Measurements from ENCODE around the gene EIF4ENIF1. TPM values are rescaled to one million over a fixed set of nuclear protein-coding genes. Genes with fewer than 3 reads are reported as not detected.

Gene EIF4ENIF1
- total RNA-seq, 6 experiments from 2014 or later: 23.7 to 27.3 (median 25.5) TPM

- no peaks in the 10 kb centered on the region for H3K27me3 Mint-ChIP-seq (ENCODE audit: insufficient read depth)
- H3K4me1 Mint-ChIP-seq (ENCODE audit: low read depth): no peaks in the 10 kb centered on the region
- no peak for TF ChIP-seq CTCF (IDR thresholded peaks at IDR 0.05)
- peaks cover 30% of the 10 kb centered on the region for H3K36me3 Mint-ChIP-seq (ENCODE audit: low read depth)
- no peak for DNase-seq
- no peak overlapping the region for H3K27ac Mint-ChIP-seq
- no peaks in the 10 kb centered on the region for H3K9me3 Mint-ChIP-seq
- no peak overlapping the region for H3K4me3 Mint-ChIP-seq
Observed at GRCh38 chr22:31481129-31481528, 8.5 kb downstream of the EIF4ENIF1 start.

- H3K9me3 Mint-ChIP-seq: no peaks in the 10 kb centered on the region
- peaks cover 26% of the 10 kb centered on the region for H3K36me3 Mint-ChIP-seq (ENCODE audit: low read depth)
- peaks cover 19% of the 10 kb centered on the region for H3K4me1 Mint-ChIP-seq (ENCODE audit: low read depth)
- TF ChIP-seq CTCF (IDR thresholded peaks at IDR 0.05): no peak
- H3K27me3 Mint-ChIP-seq (ENCODE audit: insufficient read depth): no peaks in the 10 kb centered on the region
- no peak overlapping the region for H3K4me3 Mint-ChIP-seq
- H3K27ac Mint-ChIP-seq: no peak overlapping the region
- no peak for DNase-seq
Observed at GRCh38 chr22:31477329-31477728, 12.3 kb downstream of the EIF4ENIF1 start.

DNA sequence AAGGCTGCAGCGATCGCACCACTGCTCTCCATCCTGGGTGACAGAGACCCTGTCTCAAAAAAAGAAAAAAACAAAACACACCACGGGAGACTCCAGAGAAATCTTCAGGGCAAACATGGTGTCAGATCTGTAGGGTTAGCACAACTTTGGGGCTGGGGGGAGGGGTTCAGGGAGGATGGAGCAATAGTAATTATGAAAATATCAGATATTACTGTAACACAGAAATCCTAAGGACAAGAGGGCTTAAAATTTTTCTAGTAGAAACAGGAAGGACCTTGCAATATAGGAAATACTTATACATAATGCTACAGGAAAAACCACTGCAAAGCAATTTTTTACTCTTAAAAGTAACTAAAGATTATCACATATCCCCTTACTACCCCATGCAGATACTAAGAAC is 13.8 kb downstream of the EIF4ENIF1 start:
- Mint-ChIP-seq H3K27me3 (ENCODE audit: insufficient read depth) (no peaks in the 10 kb centered on the region), H3K4me1 (ENCODE audit: low read depth) (peaks cover 26% of the 10 kb centered on the region), H3K27ac (no peak overlapping the region), H3K36me3 (ENCODE audit: low read depth) (peaks cover 24% of the 10 kb centered on the region), H3K9me3 (no peaks in the 10 kb centered on the region), H3K4me3 (no peak overlapping the region)
- no peak for TF ChIP-seq CTCF (IDR thresholded peaks at IDR 0.05)
- no peak for DNase-seq

DNA sequence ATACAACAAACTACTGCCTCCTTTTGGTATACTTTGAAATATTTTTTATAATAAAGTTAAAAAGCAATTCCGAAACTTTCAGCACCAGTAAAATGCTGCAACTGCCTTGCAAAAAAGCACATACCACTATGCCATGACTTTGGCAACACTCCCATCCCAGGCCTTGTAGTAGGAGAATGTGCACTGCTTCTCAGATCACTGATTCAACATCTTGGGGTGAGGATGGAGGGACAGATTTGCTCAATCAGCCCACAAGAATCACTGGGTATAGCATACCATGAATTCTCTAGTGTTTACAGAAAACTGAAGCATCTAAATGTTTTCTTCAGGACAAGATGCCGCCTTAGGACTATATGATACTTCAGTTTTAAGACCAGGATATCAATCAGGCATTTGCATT is 14.9 kb downstream of the EIF4ENIF1 start:
- Mint-ChIP-seq H3K9me3 (no peaks in the 10 kb centered on the region), H3K27me3 (ENCODE audit: insufficient read depth) (no peaks in the 10 kb centered on the region), H3K36me3 (ENCODE audit: low read depth) (peaks cover 18% of the 10 kb centered on the region), H3K4me3 (no peak overlapping the region), H3K4me1 (ENCODE audit: low read depth) (peaks cover 26% of the 10 kb centered on the region), H3K27ac (peak overlapping the region; percentile 49)
- TF ChIP-seq CTCF (IDR thresholded peaks at IDR 0.05): no peak
- peak; percentile 83 for DNase-seq

GRCh38 chr22:31465307-31465706 is 24.3 kb downstream of the EIF4ENIF1 start:
- no peak for DNase-seq
- H3K36me3 Mint-ChIP-seq (ENCODE audit: low read depth): peaks cover 61% of the 10 kb centered on the region
- peaks cover 2% of the 10 kb centered on the region for H3K27me3 Mint-ChIP-seq (ENCODE audit: insufficient read depth)
- no peak for TF ChIP-seq CTCF (IDR thresholded peaks at IDR 0.05)
- H3K27ac Mint-ChIP-seq: no peak overlapping the region
- H3K4me3 Mint-ChIP-seq: no peak overlapping the region
- no peaks in the 10 kb centered on the region for H3K9me3 Mint-ChIP-seq
- H3K4me1 Mint-ChIP-seq (ENCODE audit: low read depth): 0 out of 2 replicates have a peak, but pooled peaks cover 4% of the 10 kb centered on the region

GRCh38 chr22:31461699-31462098 is 27.9 kb downstream of the EIF4ENIF1 start:
- Mint-ChIP-seq H3K4me1 (ENCODE audit: low read depth) (0 out of 2 replicates have a peak, but pooled peaks cover 4% of the 10 kb centered on the region), H3K9me3 (no peaks in the 10 kb centered on the region), H3K27me3 (ENCODE audit: insufficient read depth) (peaks cover 2% of the 10 kb centered on the region), H3K27ac (no peak overlapping the region), H3K36me3 (ENCODE audit: low read depth) (peaks cover 39% of the 10 kb centered on the region), H3K4me3 (no peak overlapping the region)
- no peak for TF ChIP-seq CTCF (IDR thresholded peaks at IDR 0.05)
- no peak for DNase-seq
